Mesothelial cell of epicardium (in vitro differentiated cells): ENCODE results near the gene TGM2. TPM values are rescaled to one million over a fixed set of nuclear protein-coding genes. Genes with fewer than 3 reads are reported as not detected.

ENCODE experiments used
- DNase-seq, 2 experiments: peaks; one replicate each; pipeline ENCODE4 v3.0.0; 2021; ENCODE audit warnings: low spot score in 2 of 2; ENCODE audit not compliant: unreplicated experiment in 2 of 2
- H3K27ac Mint-ChIP-seq: 2 replicates; pipeline ENCODE4 v1.8.0; 2021; ENCODE audit warnings: mixed read lengths
- H3K27me3 Mint-ChIP-seq: 2 replicates; pipeline ENCODE4 v1.8.0; 2021; ENCODE audit warnings: low read depth, mixed read lengths
- H3K36me3 Mint-ChIP-seq: 2 replicates; pipeline ENCODE4 v1.8.0; 2021; ENCODE audit warnings: mixed read lengths
- H3K4me1 Mint-ChIP-seq: 2 replicates; pipeline ENCODE4 v1.8.0; 2021; ENCODE audit warnings: mixed read lengths
- H3K4me3 Mint-ChIP-seq: 2 replicates; pipeline ENCODE4 v1.8.0; 2021; ENCODE audit warnings: mild to moderate bottlenecking, moderate library complexity, mixed read lengths
- H3K9me3 Mint-ChIP-seq: 2 replicates; pipeline ENCODE4 v1.8.0; 2021; ENCODE audit warnings: mixed read lengths
- CTCF ChIP-seq: fragments of 200-600 bp; sonication (generic); IDR thresholded peaks from one replicate; pipeline ENCODE4 v1.5.0; 2021; ENCODE audit warnings: antibody characterized with exemption; ENCODE audit not compliant: unreplicated experiment
- total RNA-seq: library from RNA; stranded (reverse); gene quantifications from 3 replicates; pipeline ENCODE4 v1.2.1, GENCODE V29; 2021

The TGM2 gene
- total RNA-seq, 1 donor from 2014 or later, result 35.7 TPM

- Mint-ChIP-seq H3K9me3 (no peaks in the 10 kb centered on the region), H3K27ac (no peak overlapping the region), H3K4me1 (peaks cover 8% of the 10 kb centered on the region), H3K4me3 (no peak overlapping the region), H3K27me3 (no peaks in the 10 kb centered on the region), H3K36me3 (no peaks in the 10 kb centered on the region)
- DNase-seq, result no peak
- no peak for TF ChIP-seq CTCF
Measured at GRCh38 chr20:38186788-38187221, 21.7 kb upstream of the TGM2 start.

GRCh38 chr20:38184101-38184500 lies 19.0 kb upstream of the TGM2 start:
- no peak for DNase-seq
- Mint-ChIP-seq H3K27ac (peak overlapping the region; percentile 66), H3K4me1 (peaks cover 27% of the 10 kb centered on the region), H3K4me3 (no peak overlapping the region), H3K27me3 (no peaks in the 10 kb centered on the region), H3K36me3 (peaks cover 4% of the 10 kb centered on the region), H3K9me3 (peaks cover 5% of the 10 kb centered on the region)
- no peak for TF ChIP-seq CTCF

GRCh38 chr20:38181971-38182370 lies 16.9 kb upstream of the TGM2 start:
- H3K4me3 Mint-ChIP-seq, result no peak overlapping the region
- H3K27ac Mint-ChIP-seq, result no peak overlapping the region
- peaks cover 5% of the 10 kb centered on the region for H3K9me3 Mint-ChIP-seq
- H3K4me1 Mint-ChIP-seq, result peaks cover 34% of the 10 kb centered on the region
- H3K36me3 Mint-ChIP-seq, result peaks cover 4% of the 10 kb centered on the region
- no peak for DNase-seq
- no peak for TF ChIP-seq CTCF
- no peaks in the 10 kb centered on the region for H3K27me3 Mint-ChIP-seq

- H3K4me3 Mint-ChIP-seq, result no peak overlapping the region
- H3K9me3 Mint-ChIP-seq, result peaks cover 5% of the 10 kb centered on the region
- peaks cover 4% of the 10 kb centered on the region for H3K36me3 Mint-ChIP-seq
- no peaks in the 10 kb centered on the region for H3K27me3 Mint-ChIP-seq
- peak overlapping the region; percentile 52 for H3K27ac Mint-ChIP-seq
- no peak for TF ChIP-seq CTCF
- peaks cover 34% of the 10 kb centered on the region for H3K4me1 Mint-ChIP-seq
- DNase-seq, result no peak
Measured at GRCh38 chr20:38181207-38181801, 16.2 kb upstream of the TGM2 start.

GRCh38 chr20:38180781-38181180 lies 15.7 kb upstream of the TGM2 start:
- H3K27ac Mint-ChIP-seq, result no peak overlapping the region
- no peak overlapping the region for H3K4me3 Mint-ChIP-seq
- peaks cover 4% of the 10 kb centered on the region for H3K36me3 Mint-ChIP-seq
- H3K9me3 Mint-ChIP-seq, result peaks cover 5% of the 10 kb centered on the region
- TF ChIP-seq CTCF, result no peak
- DNase-seq, result no peak
- no peaks in the 10 kb centered on the region for H3K27me3 Mint-ChIP-seq
- H3K4me1 Mint-ChIP-seq, result peaks cover 34% of the 10 kb centered on the region

GRCh38 chr20:38179846-38180245 lies 14.8 kb upstream of the TGM2 start:
- Mint-ChIP-seq H3K4me3 (no peak overlapping the region), H3K4me1 (peaks cover 43% of the 10 kb centered on the region), H3K27me3 (no peaks in the 10 kb centered on the region), H3K9me3 (peaks cover 5% of the 10 kb centered on the region), H3K27ac (peak overlapping the region; percentile 30), H3K36me3 (peaks cover 4% of the 10 kb centered on the region)
- TF ChIP-seq CTCF, result no peak
- DNase-seq, result no peak
